IMR-90 (cell line): ENCODE data around the gene DNAH9. TPM values are rescaled to one million over a fixed set of nuclear protein-coding genes. Genes with fewer than 3 reads are reported as not detected.

Experiments used
- ATAC-seq: fragments of 200-7000 bp; cut with Tn5 transposase; 2 replicates; pipeline ENCODE4 v1.9.1; 2020; ENCODE audit warnings: low read depth, mild to moderate bottlenecking, moderate library complexity
- BruUV-seq: library from RNA; stranded (reverse); fragments of 400-500 nt; replicated peaks from 2 replicates; lab custom pipeline; 2021; lab: Mats Ljungman, UMichigan
- CTCF ChIA-PET: fragments of 300-600 bp; formaldehyde crosslinking; extraction: SDS; loops from one replicate; lab custom pipeline; 2021; ENCODE audit warnings: antibody characterized with exemption; lab: Yijun Ruan, JAX
- POLR2A ChIA-PET: fragments of 300-600 bp; sonication (Branson Sonifier 250); formaldehyde crosslinking; loops from one replicate; lab custom pipeline; 2022; ENCODE audit warnings: antibody characterized with exemption; ENCODE audit not compliant: unreplicated experiment; lab: Charles Lee
- DNase-seq: peaks from one replicate; pipeline ENCODE4 v3.0.0; 2013
- H2AFZ ChIP-seq: replicated peaks from 2 replicates; pipeline ENCODE3; 2013; ENCODE audit warnings: low read length, mild to moderate bottlenecking; ENCODE audit not compliant: poor library complexity
- H2AK5ac ChIP-seq: 2 replicates; pipeline ENCODE4 v1.6.1; 2013; ENCODE audit warnings: low read depth, low read length, inconsistent platforms
- H2AK9ac ChIP-seq: replicated peaks from 2 replicates; pipeline ENCODE3; 2013; ENCODE audit warnings: mild to moderate bottlenecking, low read depth, low read length, moderate library complexity; ENCODE audit not compliant: poor library complexity
- H2BK120ac ChIP-seq: 2 replicates; pipeline ENCODE4 v1.6.1; 2013; ENCODE audit warnings: low read depth, low read length, inconsistent platforms
- H2BK15ac ChIP-seq: 3 replicates; pipeline ENCODE4 v1.6.1; 2013; ENCODE audit warnings: low read depth, low read length, inconsistent platforms
- H2BK20ac ChIP-seq: 2 replicates; pipeline ENCODE4 v1.6.1; 2013; ENCODE audit warnings: low read depth, mild to moderate bottlenecking, inconsistent platforms, low read length, moderate library complexity
- H2BK5ac ChIP-seq: 2 replicates; pipeline ENCODE4 v1.6.1; 2013; ENCODE audit warnings: mild to moderate bottlenecking, low read depth, low read length, inconsistent platforms; ENCODE audit not compliant: poor library complexity, severe bottlenecking
- H3K14ac ChIP-seq: replicated peaks from 2 replicates; pipeline ENCODE4 v1.6.1; 2013; ENCODE audit warnings: low read depth, low read length, inconsistent platforms
- H3K18ac ChIP-seq: 2 replicates; pipeline ENCODE4 v1.6.1; 2013; ENCODE audit warnings: low read depth, low read length, control low read depth
- H3K23ac ChIP-seq: 2 replicates; pipeline ENCODE4 v1.6.1; 2013; ENCODE audit warnings: low read depth, low read length, inconsistent platforms
- H3K27ac ChIP-seq: 2 replicates; pipeline ENCODE4 v1.5.1; 2013; ENCODE audit warnings: mild to moderate bottlenecking, control low read depth, low read length; ENCODE audit not compliant: insufficient read depth
- H3K27me3 ChIP-seq: 2 replicates; pipeline ENCODE4 v1.6.1; 2013; ENCODE audit warnings: low read length; ENCODE audit not compliant: control insufficient read depth, insufficient read depth
- H3K36me3 ChIP-seq: 2 replicates; pipeline ENCODE4 v1.6.1; 2013; ENCODE audit warnings: low read length, mixed read lengths; ENCODE audit not compliant: control insufficient read depth, insufficient read depth
- H3K4ac ChIP-seq: 2 replicates; pipeline ENCODE4 v1.6.1; 2013; ENCODE audit warnings: low read depth, low read length, inconsistent platforms
- H3K4me1 ChIP-seq: 2 replicates; pipeline ENCODE4 v1.6.1; 2013; ENCODE audit warnings: low read length, mixed read lengths; ENCODE audit not compliant: control insufficient read depth, insufficient read depth
- H3K4me2 ChIP-seq: 2 replicates; pipeline ENCODE4 v1.6.1; 2013; ENCODE audit warnings: low read depth, mild to moderate bottlenecking, control low read depth, low read length, moderate library complexity
- H3K4me3 ChIP-seq: 2 replicates; pipeline ENCODE4 v1.5.1; 2013; ENCODE audit warnings: low read depth, mild to moderate bottlenecking, control low read depth, low read length, moderate library complexity; ENCODE audit not compliant: insufficient read depth
- H3K56ac ChIP-seq: 2 replicates; pipeline ENCODE4 v1.6.1; 2013; ENCODE audit warnings: low read length, inconsistent platforms; ENCODE audit not compliant: insufficient read depth; ENCODE audit errors: extremely low read depth
- H3K79me1 ChIP-seq, 2 experiments: 2 replicates each; pipeline ENCODE4 v1.6.1; 2013; ENCODE audit warnings: low read length in 2 of 2, inconsistent platforms in 1 of 2, low read depth in 1 of 2
- H3K9ac ChIP-seq: 2 replicates; pipeline ENCODE4 v1.6.1; 2013; ENCODE audit warnings: low read depth, low read length, control low read depth
- H3K9me1 ChIP-seq: 2 replicates; pipeline ENCODE4 v1.6.1; 2013; ENCODE audit warnings: low read length, inconsistent platforms; ENCODE audit not compliant: insufficient read depth
- H3K9me3 ChIP-seq: 2 replicates; pipeline ENCODE4 v1.6.1; 2013; ENCODE audit warnings: low read length; ENCODE audit not compliant: control insufficient read depth, insufficient read depth
- H4K20me1 ChIP-seq: 2 replicates; pipeline ENCODE4 v1.6.1; 2013; ENCODE audit warnings: low read length, inconsistent platforms; ENCODE audit not compliant: insufficient read depth
- H4K5ac ChIP-seq: 2 replicates; pipeline ENCODE4 v1.6.1; 2013; ENCODE audit warnings: mild to moderate bottlenecking, low read depth, low read length, control low read depth
- H4K8ac ChIP-seq, 2 experiments: 2 replicates each; pipeline ENCODE4 v1.6.1; 2013; ENCODE audit warnings: low read depth in 2 of 2, low read length in 2 of 2, control low read depth in 1 of 2, inconsistent platforms in 1 of 2
- H4K91ac ChIP-seq: 2 replicates; pipeline ENCODE4 v1.6.1; 2013; ENCODE audit warnings: low read depth, low read length, inconsistent platforms; ENCODE audit not compliant: insufficient read depth
- BHLHE40 ChIP-seq: fragments of 150-350 bp; IDR thresholded peaks from 2 replicates; pipeline ENCODE4 v1.6.1; 2016; ENCODE audit warnings: mild to moderate bottlenecking, low read depth, low read length
- CEBPB ChIP-seq: IDR thresholded peaks from 2 replicates; pipeline ENCODE4 v1.6.1; 2012; ENCODE audit warnings: low read depth, low read length, improper control_type of control experiment
- CHD1 ChIP-seq: IDR thresholded peaks from 2 replicates; pipeline ENCODE4 v1.6.1; 2012; ENCODE audit warnings: low read depth, low read length, improper control_type of control experiment
- CTCF ChIP-seq: conservative IDR thresholded peaks from 2 replicates; pipeline ENCODE4 v1.5.1; 2012; ENCODE audit warnings: mild to moderate bottlenecking, low read depth, low read length, improper control_type of control experiment
- ELK1 ChIP-seq: fragments of 150-350 bp; IDR thresholded peaks from 2 replicates; pipeline ENCODE4 v1.6.1; 2016; ENCODE audit warnings: low read depth, mild to moderate bottlenecking, low read length, moderate library complexity, borderline replicate concordance
- FOS ChIP-seq: fragments of 150-350 bp; IDR thresholded peaks from 2 replicates; pipeline ENCODE4 v1.6.1; 2016; ENCODE audit warnings: low read depth, low read length
- MAFK ChIP-seq: IDR thresholded peaks from 2 replicates; pipeline ENCODE4 v1.6.1; 2012; ENCODE audit warnings: low read depth, low read length, improper control_type of control experiment
- MAZ ChIP-seq: IDR thresholded peaks from 2 replicates; pipeline ENCODE4 v1.6.1; 2012; ENCODE audit warnings: low read depth, mild to moderate bottlenecking, low read length, improper control_type of control experiment, moderate library complexity, borderline replicate concordance
- MXI1 ChIP-seq: IDR thresholded peaks from 2 replicates; pipeline ENCODE4 v1.6.1; 2012; ENCODE audit warnings: low read depth, mild to moderate bottlenecking, low read length, moderate library complexity, borderline replicate concordance
- NFE2L2 ChIP-seq: fragments of 150-350 bp; IDR thresholded peaks from 2 replicates; pipeline ENCODE4 v1.6.1; 2016; ENCODE audit warnings: low read depth, mild to moderate bottlenecking, low read length
- POLR2A ChIP-seq: IDR thresholded peaks from 2 replicates; pipeline ENCODE4 v1.6.1; 2012; ENCODE audit warnings: mild to moderate bottlenecking, low read depth, low read length
- RAD21 ChIP-seq: IDR thresholded peaks from 2 replicates; pipeline ENCODE4 v1.6.1; 2012; ENCODE audit warnings: low read length, improper control_type of control experiment
- RCOR1 ChIP-seq: IDR thresholded peaks from 2 replicates; pipeline ENCODE4 v1.6.1; 2012; ENCODE audit warnings: mild to moderate bottlenecking, low read length, improper control_type of control experiment; ENCODE audit not compliant: insufficient replicate concordance
- RFX5 ChIP-seq: IDR thresholded peaks from 2 replicates; pipeline ENCODE4 v1.8.0; 2012; ENCODE audit warnings: low read depth, mild to moderate bottlenecking, low read length, moderate library complexity
- SMC3 ChIP-seq: fragments of 150-350 bp; IDR thresholded peaks from 2 replicates; pipeline ENCODE4 v1.6.1; 2016; ENCODE audit warnings: low read depth, mild to moderate bottlenecking, antibody characterized with exemption, low read length, moderate library complexity
- WGBS, 2 experiments: methylation state at CpG; one replicate each; pipeline versions ENCODE4 v1.1.5 to v1.1.7; 2013; ENCODE audit warnings: missing lambda C conversion rate in 2 of 2; ENCODE audit not compliant: insufficient read length in 1 of 2; ENCODE audit errors: extremely low coverage in 2 of 2; 5-methylcytosine and 5-hydroxymethylcytosine counted together
- dilution Hi-C: fragments of 300-500 bp; cut with HindIII; formaldehyde crosslinking; loops from one replicate; pipeline ENCODE4 v1.14.3; 2018; ENCODE audit warnings: low sequenced_read_pairs; ENCODE audit not compliant: unreplicated experiment
- in situ Hi-C: fragments of 300-500 bp; cut with MboI; formaldehyde crosslinking; loops from 3 replicates; pipeline ENCODE4 v1.14.3; 2019; ENCODE audit warnings: low sequenced_read_pairs, inconsistent platforms, mixed read lengths
- intact Hi-C: fragments of 100-400 bp; cut with micrococcal nuclease; formaldehyde crosslinking; loops from 2 replicates; pipeline ENCODE4 v1.10.0; 2022
- polyA plus RNA-seq, 3 experiments: library from polyadenylated mRNA; depleted of rRNA; stranded (reverse); fragments of >200 nt; gene quantifications; 2 replicates each; pipeline ENCODE4 v1.2.3, GENCODE V29; 2012; ENCODE audit warnings: low replicate concordance in 1 of 3
- total RNA-seq: library from RNA; depleted of rRNA; stranded (reverse); fragments of >200 nt; gene quantifications from 2 replicates; pipeline ENCODE4 v1.2.3, GENCODE V29; 2012
- TF ChIP-seq, protein P1 (sequence below): fragments of 150-350 bp; IDR thresholded peaks from 2 replicates; pipeline ENCODE4 v1.6.1; 2017; ENCODE audit warnings: mild to moderate bottlenecking, antibody characterized with exemption, low read length, low read depth

The DNAH9 gene
- total and polyA plus RNA-seq, 2 of the 4 experiments (the other 2 are of a cell fraction): not detected

DNA sequence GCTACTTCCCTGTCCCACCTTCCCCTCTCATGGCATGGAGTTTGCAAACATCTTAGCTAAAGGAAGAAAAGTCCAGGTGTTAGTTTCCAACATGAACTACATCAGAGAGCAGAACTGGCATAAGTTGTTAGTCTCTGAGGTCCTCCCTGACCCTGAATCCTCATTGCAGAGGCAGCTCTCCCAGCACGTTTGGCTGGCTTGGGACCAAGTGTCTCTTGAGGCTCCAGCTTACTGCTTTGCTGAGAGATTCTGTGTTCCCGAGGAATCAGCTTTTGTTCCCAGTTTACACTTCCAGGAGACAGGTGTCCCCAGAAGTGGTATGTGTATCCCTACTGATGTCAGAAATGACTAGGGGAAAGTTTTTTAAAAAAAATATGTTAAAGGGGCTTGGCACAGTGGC, 14.7 kb downstream of the DNAH9 start:
- H3K36me3 ChIP-seq: no peaks in the 10 kb centered on the region
- DNase-seq (no peak), ATAC-seq (no peak)
- H3K4me1 ChIP-seq: no peaks in the 10 kb centered on the region
- dilution Hi-C loops (no loop called here), intact Hi-C loops (no loop called here), in situ Hi-C loops (no loop called here)
- H4K8ac ChIP-seq: no peak overlapping the region
- H3K23ac ChIP-seq: no peak overlapping the region
- TF ChIP-seq SMC3 (no peak), MXI1 (no peak), NFE2L2 (no peak), RCOR1 (no peak), RFX5 (no peak), POLR2A (no peak), BHLHE40 (no peak), MAZ (no peak), MAFK (no peak), CHD1 (no peak), FOS (no peak), CTCF (no peak), RAD21 (no peak), CEBPB (no peak), ELK1 (no peak)
- TF ChIP-seq, protein P1, sequence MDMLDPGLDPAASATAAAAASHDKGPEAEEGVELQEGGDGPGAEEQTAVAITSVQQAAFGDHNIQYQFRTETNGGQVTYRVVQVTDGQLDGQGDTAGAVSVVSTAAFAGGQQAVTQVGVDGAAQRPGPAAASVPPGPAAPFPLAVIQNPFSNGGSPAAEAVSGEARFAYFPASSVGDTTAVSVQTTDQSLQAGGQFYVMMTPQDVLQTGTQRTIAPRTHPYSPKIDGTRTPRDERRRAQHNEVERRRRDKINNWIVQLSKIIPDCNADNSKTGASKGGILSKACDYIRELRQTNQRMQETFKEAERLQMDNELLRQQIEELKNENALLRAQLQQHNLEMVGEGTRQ: no peak
- H2AFZ ChIP-seq: no peak overlapping the region
- H3K9me1 ChIP-seq: no peaks in the 10 kb centered on the region
- H3K27me3 ChIP-seq: no peaks in the 10 kb centered on the region
- H2AK5ac ChIP-seq: no peak overlapping the region
- H3K56ac ChIP-seq: no peak overlapping the region
- H2BK15ac ChIP-seq: no peak overlapping the region
- H4K20me1 ChIP-seq: no peaks in the 10 kb centered on the region
- no peak overlapping the region for H3K4me3 ChIP-seq
- H4K91ac ChIP-seq: no peak overlapping the region
- WGBS, 2 experiments: no CpG with 5 or more reads among the region's 2 CpGs
- H3K9ac ChIP-seq: no peak overlapping the region
- ChIA-PET POLR2A (no interaction called here), CTCF (no interaction called here)
- H3K79me1 ChIP-seq: no peaks in the 10 kb centered on the region
- no peak overlapping the region for H3K14ac ChIP-seq
- no peak overlapping the region for H3K18ac ChIP-seq
- no peak overlapping the region for H3K27ac ChIP-seq
- no peak overlapping the region for H3K4me2 ChIP-seq
- no peak overlapping the region for H2BK20ac ChIP-seq
- H2BK5ac ChIP-seq: no peak overlapping the region
- H3K9me3 ChIP-seq: peaks cover 25% of the 10 kb centered on the region
- H3K4ac ChIP-seq: no peak overlapping the region
- BruUV-seq: no TSS peak
- H4K5ac ChIP-seq: no peak overlapping the region
- H2AK9ac ChIP-seq: no peak overlapping the region
- H2BK120ac ChIP-seq: no peak overlapping the region
